B cell (primary cell): ENCODE data around the gene ALDH1A2.

ENCODE experiments used
- CTCF ChIP-seq: fragments of 200-600 bp; IDR thresholded peaks from one replicate; pipeline ENCODE4 v1.8.0; 2022; ENCODE audit warnings: antibody characterized with exemption, mild to moderate bottlenecking
- EZH2 ChIP-seq: IDR thresholded peaks from 2 replicates; pipeline ENCODE4 v1.6.1; 2012; ENCODE audit warnings: borderline replicate concordance, low read depth, mild to moderate bottlenecking, moderate library complexity, low read length; ENCODE audit not compliant: insufficient read depth, poor library complexity, severe bottlenecking

- TF ChIP-seq CTCF (no peak), EZH2 (no peak)
Observed at GRCh38 chr15:57917998-57918397, 147.5 kb downstream of the ALDH1A2 start.
